Muscle of leg (tissue), 11 donors: Measurements from ENCODE around the gene MKLN1. TPM values are rescaled to one million over a fixed set of nuclear protein-coding genes. Genes with fewer than 3 reads are reported as not detected.
"Not testable (repeated sequence)": the region's sequence is repeated elsewhere in the genome, so short reads cannot be mapped to it uniquely, and the experiment has no call there.

Source experiments
- DNase-seq: peaks from one replicate; pipeline ENCODE4 v3.0.0; 2013
- H3K27ac ChIP-seq: one replicate; pipeline ENCODE4 v1.5.1; 2013; ENCODE audit warnings: mild to moderate bottlenecking, low read length, control low read depth
- H3K27me3 ChIP-seq: one replicate; pipeline ENCODE4 v1.6.1; 2013; ENCODE audit warnings: low read length; ENCODE audit not compliant: control insufficient read depth, insufficient read depth
- H3K36me3 ChIP-seq: one replicate; pipeline ENCODE4 v1.6.1; 2013; ENCODE audit warnings: low read length; ENCODE audit not compliant: control insufficient read depth, insufficient read depth
- H3K4me1 ChIP-seq: one replicate; pipeline ENCODE4 v1.6.1; 2013; ENCODE audit warnings: low read length; ENCODE audit not compliant: control insufficient read depth, insufficient read depth
- H3K4me3 ChIP-seq: one replicate; pipeline ENCODE4 v1.5.1; 2013; ENCODE audit warnings: low read length, control low read depth
- H3K9me3 ChIP-seq: replicated peaks from 2 replicates; pipeline ENCODE4 v1.6.1; 2013; ENCODE audit warnings: low read depth, low read length; ENCODE audit not compliant: control insufficient read depth
- WGBS: methylation state at CpG from one replicate; pipeline ENCODE4 v1.1.5; 2013; ENCODE audit warnings: missing lambda C conversion rate; ENCODE audit not compliant: insufficient coverage; 5-methylcytosine and 5-hydroxymethylcytosine counted together
- polyA plus RNA-seq, 8 donors: library from polyadenylated mRNA; unstranded; fragments of 120-200 nt; gene quantifications; one replicate each; pipeline versions ENCODE4 v1.2.1 to v1.2.3, GENCODE V29; 2013; ENCODE audit warnings: inconsistent platforms in 1 of 8, low replicate concordance in 1 of 8; ENCODE audit not compliant: insufficient read length in 8 of 8, insufficient read depth in 1 of 8
- total RNA-seq: library from RNA; stranded (reverse); fragments of 120-200 nt; gene quantifications from one replicate; pipeline ENCODE4 v1.2.4, GENCODE V29; 2013

Gene MKLN1
- total and polyA plus RNA-seq, 9 donors, result 11.7 to 36.5 (median 19.8) TPM

- H3K4me1 ChIP-seq, result peaks cover 4% of the 10 kb centered on the region
- H3K27me3 ChIP-seq, result no peaks in the 10 kb centered on the region
- no peaks in the 10 kb centered on the region for H3K9me3 ChIP-seq
- WGBS, result 0% methylated on average over 14 of the region's 20 CpGs
- H3K4me3 ChIP-seq, result peak overlapping the region; percentile 89
- DNase-seq, result peak; percentile 68
- peak overlapping the region; percentile 98 for H3K27ac ChIP-seq
- H3K36me3 ChIP-seq, result peaks cover 4% of the 10 kb centered on the region
Observed at GRCh38 chr7:131328377-131329175, 900 bp downstream of the MKLN1 start.

GRCh38 chr7:131329176-131329570 lies 1.5 kb downstream of the MKLN1 start:
- 80% methylated on average over 1 of the region's 1 CpG for WGBS
- peaks cover 4% of the 10 kb centered on the region for H3K4me1 ChIP-seq
- peak; percentile 16 for DNase-seq

GRCh38 chr7:131330299-131330698 lies 2.6 kb downstream of the MKLN1 start:
- Histone ChIP-seq H3K9me3 (no peaks in the 10 kb centered on the region), H3K4me3 (no peak overlapping the region), H3K27ac (no peak overlapping the region), H3K4me1 (peaks cover 4% of the 10 kb centered on the region), H3K36me3 (peaks cover 4% of the 10 kb centered on the region), H3K27me3 (no peaks in the 10 kb centered on the region)
- no CpG with 5 or more reads among the region's 4 CpGs for WGBS
- DNase-seq, result no peak

More at GRCh38 chr7:131329176-131329570, 1.5 kb downstream of the MKLN1 start:
- Histone ChIP-seq H3K27ac (no peak overlapping the region), H3K36me3 (peaks cover 4% of the 10 kb centered on the region), H3K9me3 (no peaks in the 10 kb centered on the region), H3K4me3 (peak overlapping the region; percentile 89), H3K27me3 (no peaks in the 10 kb centered on the region)

- H3K4me3 ChIP-seq, result no peak overlapping the region
- no peak overlapping the region for H3K27ac ChIP-seq
- peaks cover 2% of the 10 kb centered on the region for H3K9me3 ChIP-seq
- DNase-seq, result no peak
- H3K27me3 ChIP-seq, result no peaks in the 10 kb centered on the region
- peaks cover 4% of the 10 kb centered on the region for H3K36me3 ChIP-seq
- peaks cover 4% of the 10 kb centered on the region for H3K4me1 ChIP-seq
- WGBS, result no CpG with 5 or more reads among the region's 1 CpG
Observed at GRCh38 chr7:131331806-131332205, 4.1 kb downstream of the MKLN1 start.

DNA sequence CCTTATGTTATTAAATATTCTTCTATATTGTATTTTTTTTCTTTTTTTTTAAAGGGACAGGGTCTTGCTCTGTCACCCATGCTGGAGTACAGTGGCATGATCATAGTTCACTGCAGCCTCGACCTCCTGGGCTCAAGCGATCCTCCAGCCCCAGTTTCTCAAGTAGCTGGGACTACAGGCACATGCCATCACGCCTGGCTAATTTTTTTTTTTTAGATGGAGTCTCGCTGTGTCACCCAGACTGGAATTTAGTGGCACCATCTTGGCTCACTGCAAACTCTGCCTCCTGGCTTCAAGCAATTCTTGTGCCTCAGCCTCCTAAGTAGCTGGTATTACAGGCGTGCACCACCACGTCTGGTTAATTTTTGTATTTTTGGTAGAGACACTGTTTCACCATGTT lies 5.1 kb downstream of the MKLN1 start:
- H3K27ac ChIP-seq, H3K4me1 ChIP-seq, H3K36me3 ChIP-seq, H3K4me3 ChIP-seq, H3K9me3 ChIP-seq, DNase-seq, H3K27me3 ChIP-seq: not testable (repeated sequence)
- WGBS, result 97% methylated on average over 4 of the region's 6 CpGs

DNA sequence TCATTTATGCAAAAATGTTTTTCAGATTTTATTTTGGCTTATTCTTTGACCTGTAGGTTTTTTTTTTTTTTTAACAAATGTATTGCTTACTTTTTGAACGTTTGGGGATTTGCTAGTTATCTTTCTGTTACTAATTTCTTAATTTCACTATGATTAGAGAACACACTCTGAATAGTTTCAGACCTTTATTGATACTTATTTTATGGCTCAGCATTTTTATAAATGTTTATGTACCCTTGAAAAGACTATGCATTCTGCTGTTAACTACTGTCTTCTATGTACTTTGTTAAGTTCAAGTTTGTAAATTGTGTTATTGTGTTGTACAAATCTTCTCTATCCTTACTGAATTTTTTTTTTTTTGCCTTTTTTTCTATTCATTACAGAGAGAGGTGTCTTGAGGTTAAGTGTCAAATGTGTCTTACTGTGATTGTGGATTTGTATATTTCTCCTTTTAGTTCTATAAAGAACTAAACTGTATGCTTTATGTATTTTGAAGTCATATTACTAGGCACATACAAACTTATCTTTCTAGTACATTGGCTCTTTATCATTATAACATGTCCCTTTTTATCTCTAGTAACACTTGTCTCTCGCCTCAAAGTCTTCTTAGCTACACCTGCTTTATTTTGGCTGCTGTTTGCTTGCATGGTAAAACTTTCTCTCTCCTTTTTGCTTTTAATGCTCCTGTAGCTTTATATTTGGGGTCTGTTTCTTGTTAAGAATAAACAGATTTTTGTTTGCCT lies 8.1 kb downstream of the MKLN1 start:
- DNase-seq, result no peak
- no peaks in the 10 kb centered on the region for H3K4me1 ChIP-seq
- WGBS, result no CpG with 5 or more reads among the region's 2 CpGs
- H3K9me3 ChIP-seq, result peaks cover 12% of the 10 kb centered on the region
- no peak overlapping the region for H3K27ac ChIP-seq
- H3K27me3 ChIP-seq, result no peaks in the 10 kb centered on the region
- no peak overlapping the region for H3K4me3 ChIP-seq
- peaks cover 7% of the 10 kb centered on the region for H3K36me3 ChIP-seq

DNA sequence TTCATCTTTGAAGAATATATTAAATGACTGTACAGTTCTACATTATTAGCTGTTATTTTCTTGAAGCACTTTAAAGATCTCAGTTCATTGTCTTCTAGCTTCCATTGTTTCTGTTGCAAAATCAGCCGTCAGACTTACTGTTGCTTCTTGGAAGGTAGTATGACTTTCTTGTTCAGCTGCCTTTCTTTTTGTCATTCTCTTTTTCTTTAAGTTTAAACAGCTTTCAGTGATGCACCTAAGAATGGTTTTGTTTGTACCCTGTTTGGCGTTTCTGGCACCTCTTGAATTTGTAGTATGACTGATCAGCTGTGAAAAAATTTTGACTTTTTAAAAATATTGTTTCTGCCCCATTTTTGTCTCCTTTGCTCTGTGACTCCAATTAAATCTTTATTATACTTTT lies 9.3 kb downstream of the MKLN1 start:
- Histone ChIP-seq H3K27ac (no peak overlapping the region), H3K36me3 (peaks cover 7% of the 10 kb centered on the region), H3K27me3 (no peaks in the 10 kb centered on the region), H3K4me3 (no peak overlapping the region), H3K4me1 (no peaks in the 10 kb centered on the region), H3K9me3 (peaks cover 12% of the 10 kb centered on the region)
- no CpG with 5 or more reads among the region's 2 CpGs for WGBS
- DNase-seq, result no peak

DNA sequence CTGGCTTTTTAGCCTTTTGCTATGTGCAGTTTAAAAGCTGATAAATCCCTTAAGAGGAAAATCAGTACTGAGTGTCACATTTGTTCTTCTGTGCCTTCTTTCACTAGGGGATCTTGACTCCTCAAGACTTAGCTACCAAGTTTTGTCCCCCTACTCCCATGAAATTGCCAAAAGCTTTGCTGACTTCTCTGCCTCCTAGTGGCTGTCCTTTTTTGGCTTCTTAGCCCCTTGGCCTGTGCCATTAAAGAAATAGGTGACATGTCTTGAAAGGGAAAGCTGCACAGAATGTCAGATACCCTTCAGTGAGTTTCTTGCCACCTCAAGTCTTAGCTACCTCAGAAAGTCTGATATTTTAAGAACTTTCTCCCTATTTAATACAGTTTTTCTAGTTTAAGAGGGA lies 10.5 kb downstream of the MKLN1 start:
- DNase-seq, result no peak
- Histone ChIP-seq H3K4me1 (no peaks in the 10 kb centered on the region), H3K36me3 (peaks cover 3% of the 10 kb centered on the region), H3K27ac (no peak overlapping the region), H3K4me3 (no peak overlapping the region), H3K9me3 (peaks cover 12% of the 10 kb centered on the region), H3K27me3 (no peaks in the 10 kb centered on the region)

DNA sequence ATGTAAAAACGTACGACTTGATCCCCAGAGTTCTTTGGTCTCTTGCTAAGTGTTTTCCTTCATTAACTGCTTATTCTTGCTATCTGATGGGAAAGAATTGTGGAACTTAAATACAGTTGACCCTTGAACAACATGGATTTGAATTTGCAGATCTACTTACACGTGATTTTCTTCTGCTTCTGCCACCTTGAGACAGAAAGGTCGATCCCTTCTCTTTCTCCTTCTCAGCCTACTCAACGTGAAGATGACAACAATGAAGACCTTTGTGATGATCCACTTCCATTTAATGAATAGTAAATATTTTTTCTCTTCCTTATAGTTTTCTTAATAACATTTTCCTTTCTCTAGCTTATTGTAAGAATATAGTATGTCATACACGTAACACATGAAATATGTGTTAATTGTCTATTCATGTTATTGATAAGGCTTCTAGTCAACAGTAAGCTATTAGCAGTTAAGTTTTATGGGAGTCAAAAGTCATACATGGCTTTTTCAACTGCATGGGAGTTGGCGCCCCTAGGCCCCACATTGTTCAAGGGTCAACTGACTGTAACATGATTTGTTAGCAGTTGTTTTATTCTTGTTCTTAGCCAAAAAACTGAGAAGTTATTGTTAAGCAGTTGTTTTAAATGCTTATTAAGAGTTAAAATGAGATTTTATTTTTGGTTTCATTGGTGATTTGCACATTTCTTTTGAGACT lies 11.2 kb downstream of the MKLN1 start:
- peaks cover 12% of the 10 kb centered on the region for H3K9me3 ChIP-seq
- H3K27ac ChIP-seq, result no peak overlapping the region
- WGBS, result 100% methylated on average over 1 of the region's 7 CpGs
- no peak overlapping the region for H3K4me3 ChIP-seq
- DNase-seq, result no peak
- H3K4me1 ChIP-seq, result no peaks in the 10 kb centered on the region
- peaks cover 3% of the 10 kb centered on the region for H3K36me3 ChIP-seq
- no peaks in the 10 kb centered on the region for H3K27me3 ChIP-seq

GRCh38 chr7:131341690-131342089 lies 14.0 kb downstream of the MKLN1 start:
- H3K9me3 ChIP-seq, result peaks cover 12% of the 10 kb centered on the region
- H3K27ac ChIP-seq, result no peak overlapping the region
- H3K36me3 ChIP-seq, result peaks cover 3% of the 10 kb centered on the region
- no peak overlapping the region for H3K4me3 ChIP-seq
- H3K4me1 ChIP-seq, result no peaks in the 10 kb centered on the region
- no peak for DNase-seq
- no CpG with 5 or more reads among the region's 1 CpG for WGBS
- no peaks in the 10 kb centered on the region for H3K27me3 ChIP-seq
